Nephron progenitor cell (in vitro differentiated cells): ENCODE results near the gene JAM2.
"Not testable (repeated sequence)": the region's sequence is repeated elsewhere in the genome, so short reads cannot be mapped to it uniquely, and the experiment has no call there.

Source experiments
- DNase-seq: peaks from one replicate; pipeline ENCODE4 v3.0.0; 2021
- H3K27ac Mint-ChIP-seq: 2 replicates; pipeline ENCODE4 v1.8.0; 2021; ENCODE audit warnings: mild to moderate bottlenecking, moderate library complexity, mixed read lengths
- H3K27me3 Mint-ChIP-seq: 2 replicates; pipeline ENCODE4 v1.8.0; 2021; ENCODE audit warnings: mild to moderate bottlenecking, low read depth, mixed read lengths; ENCODE audit not compliant: poor library complexity
- H3K36me3 Mint-ChIP-seq: 2 replicates; pipeline ENCODE4 v1.8.0; 2021; ENCODE audit warnings: low read depth, mixed read lengths
- H3K4me1 Mint-ChIP-seq: 2 replicates; pipeline ENCODE4 v1.8.0; 2021; ENCODE audit warnings: mixed read lengths
- H3K4me3 Mint-ChIP-seq: 2 replicates; pipeline ENCODE4 v1.8.0; 2021; ENCODE audit warnings: mild to moderate bottlenecking, moderate library complexity, mixed read lengths
- H3K9me3 Mint-ChIP-seq: 2 replicates; pipeline ENCODE4 v1.8.0; 2021; ENCODE audit warnings: mild to moderate bottlenecking, moderate library complexity, mixed read lengths
- CTCF ChIP-seq: fragments of 200-600 bp; sonication (generic); IDR thresholded peaks from 2 replicates; pipeline ENCODE4 v1.5.0; 2021; ENCODE audit warnings: antibody characterized with exemption

The JAM2 gene

GRCh38 chr21:25676451-25676850 lies 37.4 kb downstream of the JAM2 start:
- no peak for DNase-seq
- Mint-ChIP-seq H3K27me3 (no peaks in the 10 kb centered on the region), H3K4me3 (no peak overlapping the region), H3K9me3 (peaks cover 15% of the 10 kb centered on the region), H3K27ac (no peak overlapping the region), H3K4me1 (no peaks in the 10 kb centered on the region), H3K36me3 (no peaks in the 10 kb centered on the region)
- TF ChIP-seq CTCF = no peak

- Mint-ChIP-seq H3K27ac (no peak overlapping the region), H3K9me3 (peaks cover 5% of the 10 kb centered on the region), H3K36me3 (no peaks in the 10 kb centered on the region), H3K27me3 (no peaks in the 10 kb centered on the region), H3K4me1 (no peaks in the 10 kb centered on the region), H3K4me3 (no peak overlapping the region)
- TF ChIP-seq CTCF = no peak
- no peak for DNase-seq
Observed at GRCh38 chr21:25682382-25682781, 43.3 kb downstream of the JAM2 start.

GRCh38 chr21:25687787-25688186 lies 48.7 kb downstream of the JAM2 start:
- no peak overlapping the region for H3K4me3 Mint-ChIP-seq
- TF ChIP-seq CTCF = no peak
- peaks cover 3% of the 10 kb centered on the region for H3K27me3 Mint-ChIP-seq
- H3K9me3 Mint-ChIP-seq = no peaks in the 10 kb centered on the region
- no peaks in the 10 kb centered on the region for H3K36me3 Mint-ChIP-seq
- DNase-seq = no peak
- H3K4me1 Mint-ChIP-seq = no peaks in the 10 kb centered on the region
- no peak overlapping the region for H3K27ac Mint-ChIP-seq

- H3K27ac Mint-ChIP-seq = no peak overlapping the region
- no peak overlapping the region for H3K4me3 Mint-ChIP-seq
- peaks cover 3% of the 10 kb centered on the region for H3K27me3 Mint-ChIP-seq
- TF ChIP-seq CTCF = no peak
- H3K4me1 Mint-ChIP-seq = no peaks in the 10 kb centered on the region
- peaks cover under 1% of the 10 kb centered on the region for H3K36me3 Mint-ChIP-seq
- no peak for DNase-seq
- H3K9me3 Mint-ChIP-seq = no peaks in the 10 kb centered on the region
Observed at GRCh38 chr21:25688275-25689155, 49.5 kb downstream of the JAM2 start.

GRCh38 chr21:25689226-25689625 lies 50.2 kb downstream of the JAM2 start:
- Mint-ChIP-seq H3K9me3 (no peaks in the 10 kb centered on the region), H3K27me3 (peaks cover 3% of the 10 kb centered on the region), H3K27ac (no peak overlapping the region), H3K4me3 (no peak overlapping the region), H3K4me1 (no peaks in the 10 kb centered on the region), H3K36me3 (peaks cover 7% of the 10 kb centered on the region)
- TF ChIP-seq CTCF = no peak
- no peak for DNase-seq

GRCh38 chr21:25691976-25692375 lies 52.9 kb downstream of the JAM2 start:
- Mint-ChIP-seq H3K36me3 (peaks cover 18% of the 10 kb centered on the region), H3K27me3 (peaks cover 5% of the 10 kb centered on the region), H3K4me3 (no peak overlapping the region), H3K27ac (no peak overlapping the region), H3K9me3 (peaks cover 9% of the 10 kb centered on the region), H3K4me1 (no peaks in the 10 kb centered on the region)
- no peak for DNase-seq
- TF ChIP-seq CTCF = no peak

- DNase-seq, H3K4me3 Mint-ChIP-seq, H3K4me1 Mint-ChIP-seq, H3K27me3 Mint-ChIP-seq, H3K27ac Mint-ChIP-seq: not testable (repeated sequence)
- H3K36me3 Mint-ChIP-seq = peaks cover 33% of the 10 kb centered on the region
- peaks cover 11% of the 10 kb centered on the region for H3K9me3 Mint-ChIP-seq
Observed at GRCh38 chr21:25695461-25695860, 56.4 kb downstream of the JAM2 start.
